ENCODE results near the gene VPS39.

- TF ChIP-seq CTCF (conservative IDR thresholded peaks at IDR 0.05; ENCODE audit: low read depth, low read length) (no peak), EZH2 (IDR thresholded peaks at IDR 0.05; ENCODE audit: low read length, unreplicated experiment) (no peak)
Measured at GRCh38 chr15:42111924-42112323, 96.2 kb downstream of the VPS39 start.

All from PC-3 (cell line).